ENCODE results near the gene EPB41.
"Not testable (repeated sequence)": the region's sequence is repeated elsewhere in the genome, so short reads cannot be mapped to it uniquely, and the experiment has no call there.

The EPB41 gene

DNA sequence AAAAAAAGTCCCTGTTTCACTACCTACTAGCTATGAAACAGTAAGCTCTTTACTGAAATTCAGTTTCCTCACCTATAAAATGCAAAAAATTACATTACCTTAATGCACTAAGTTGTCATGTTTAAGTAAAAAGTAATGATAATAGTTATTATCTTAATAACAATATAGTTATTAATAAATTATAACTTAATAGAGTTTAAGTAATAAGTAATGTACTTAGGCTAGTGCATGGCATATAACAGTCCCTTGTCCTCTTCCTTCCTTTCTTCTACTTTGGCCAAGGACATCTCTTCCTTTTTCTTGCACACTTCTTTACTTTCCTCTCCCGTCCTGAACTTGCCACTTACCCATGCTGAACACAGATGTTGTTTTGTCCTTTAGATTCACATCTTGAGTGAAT is 200.3 kb downstream of the EPB41 start:
- no peak for DNase-seq

DNA sequence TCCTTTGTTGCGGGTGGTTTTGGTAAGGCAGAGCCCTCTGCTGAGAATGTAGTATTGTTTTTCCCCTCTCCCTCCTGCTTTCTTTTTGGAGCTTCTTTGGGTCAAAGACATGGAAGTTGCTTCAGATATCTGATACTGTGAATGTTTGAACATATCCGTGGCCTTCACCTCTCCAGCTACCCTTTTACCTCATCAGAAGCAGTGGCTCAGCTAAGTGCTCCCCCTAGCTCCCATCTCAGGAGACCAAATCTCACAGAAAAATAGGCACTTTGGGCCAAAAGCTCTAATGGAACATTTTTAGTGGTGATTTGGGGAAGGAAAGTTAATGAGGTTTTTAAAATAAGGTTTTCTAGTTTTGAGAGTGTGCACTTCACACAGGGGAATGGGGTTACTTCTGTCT is 203.0 kb downstream of the EPB41 start:
- DNase-seq, result no peak

DNA sequence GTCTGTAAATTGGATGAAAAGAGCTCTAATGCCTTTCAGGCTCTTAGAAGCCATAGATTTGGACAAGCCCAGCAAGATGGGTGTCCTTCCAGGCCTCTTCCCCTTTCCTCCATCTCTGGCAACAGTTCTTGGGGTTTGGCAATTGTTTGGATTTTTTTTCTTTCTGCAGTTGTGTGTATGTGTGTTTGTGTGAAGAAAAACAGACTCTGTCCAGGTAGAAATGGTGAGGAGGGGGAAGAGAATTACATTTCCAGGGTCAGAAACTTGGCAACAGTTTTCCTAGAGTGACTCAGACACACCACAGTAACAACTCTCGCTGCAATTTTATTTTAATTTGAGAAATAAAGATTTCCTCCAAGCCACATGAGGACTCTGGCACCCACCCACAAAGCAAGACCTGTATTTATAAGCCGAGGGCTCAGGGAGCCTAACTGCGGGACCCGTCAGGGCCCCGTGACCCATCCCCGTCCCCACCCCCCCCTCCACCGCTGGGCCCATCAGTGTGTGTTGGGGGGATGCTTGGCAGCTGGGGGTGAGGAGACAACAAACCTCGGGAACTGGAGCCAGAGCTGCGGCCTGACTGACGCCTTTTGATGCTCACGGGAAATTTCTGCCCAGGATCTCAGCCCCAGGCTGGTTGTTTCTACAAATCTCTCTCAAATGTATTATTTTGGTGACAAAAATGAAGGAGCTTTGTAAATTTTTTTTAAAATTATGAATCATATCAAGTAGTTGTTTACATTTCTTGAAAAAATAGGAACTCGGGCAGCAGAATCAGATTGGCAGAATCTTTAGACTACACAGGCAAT is 205.0 kb downstream of the EPB41 start:
- DNase-seq, result no peak

DNA sequence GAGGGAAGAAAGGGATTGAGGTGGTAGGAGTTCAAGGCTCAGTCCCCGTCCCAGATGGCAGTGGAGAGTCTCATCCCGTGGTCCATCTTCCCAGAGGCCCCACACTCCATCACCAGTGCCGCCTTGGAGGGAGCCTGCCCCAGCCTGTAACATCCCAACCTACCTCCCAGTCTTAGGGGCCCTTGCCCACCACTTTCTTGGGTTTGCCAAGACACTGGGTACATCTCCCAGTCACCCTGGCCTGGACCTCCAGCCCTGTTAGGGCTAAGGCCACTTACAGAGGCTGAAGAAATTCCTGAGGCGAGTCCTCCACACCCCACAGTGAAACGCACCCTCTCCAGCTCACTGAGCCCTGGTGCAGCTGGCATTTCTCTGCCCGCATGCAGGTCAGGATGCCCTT is 206.0 kb downstream of the EPB41 start:
- no peak for DNase-seq

DNA sequence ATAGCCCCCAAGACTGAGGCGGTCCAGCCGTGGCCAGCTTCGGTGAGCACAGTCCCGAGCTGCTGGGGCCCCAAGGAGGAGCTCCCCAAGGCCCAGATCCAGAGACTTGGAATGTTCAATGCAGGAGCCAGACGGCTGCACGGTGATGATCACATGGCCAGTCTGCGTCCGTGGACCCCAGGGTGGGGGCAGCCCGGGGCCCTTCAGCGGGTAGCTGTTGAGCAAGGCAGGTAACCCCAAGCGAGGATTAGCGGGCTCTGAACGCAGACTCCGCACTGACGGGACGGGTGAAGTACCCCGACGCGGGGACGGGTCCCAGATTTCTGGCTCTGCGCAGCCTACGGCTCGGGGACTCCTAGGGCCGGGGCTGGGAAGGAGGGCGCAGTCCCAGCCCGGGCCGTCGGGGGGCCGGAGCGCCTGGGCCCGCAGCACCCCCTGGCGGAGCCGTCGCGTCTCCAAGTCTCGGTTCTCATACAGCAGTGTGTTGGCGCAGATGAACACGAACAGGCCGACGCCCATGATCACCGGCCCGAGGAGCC is 206.6 kb downstream of the EPB41 start:
- no peak for DNase-seq

DNA sequence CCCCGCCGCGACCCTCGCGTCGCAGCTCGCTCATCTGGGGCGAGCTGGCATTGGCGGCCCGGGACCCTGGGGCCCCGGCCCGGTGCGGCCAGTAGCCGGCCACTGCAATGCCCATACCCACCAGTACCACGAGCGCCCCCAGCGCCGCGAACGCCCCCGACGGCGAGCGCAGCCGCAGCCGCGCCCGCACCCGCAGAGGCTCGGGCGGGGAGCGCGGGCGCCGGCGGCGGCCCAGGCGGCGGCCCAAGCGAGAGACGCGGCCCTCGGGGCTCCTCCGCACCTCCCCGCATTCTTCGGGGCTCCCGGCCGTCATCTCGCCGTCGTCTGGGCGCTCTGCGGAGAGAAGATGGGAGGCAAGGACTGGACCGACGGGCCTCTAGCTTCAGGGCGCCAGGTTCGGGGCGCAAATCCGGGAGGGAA is 207.2 kb downstream of the EPB41 start:
- no peak for DNase-seq

DNA sequence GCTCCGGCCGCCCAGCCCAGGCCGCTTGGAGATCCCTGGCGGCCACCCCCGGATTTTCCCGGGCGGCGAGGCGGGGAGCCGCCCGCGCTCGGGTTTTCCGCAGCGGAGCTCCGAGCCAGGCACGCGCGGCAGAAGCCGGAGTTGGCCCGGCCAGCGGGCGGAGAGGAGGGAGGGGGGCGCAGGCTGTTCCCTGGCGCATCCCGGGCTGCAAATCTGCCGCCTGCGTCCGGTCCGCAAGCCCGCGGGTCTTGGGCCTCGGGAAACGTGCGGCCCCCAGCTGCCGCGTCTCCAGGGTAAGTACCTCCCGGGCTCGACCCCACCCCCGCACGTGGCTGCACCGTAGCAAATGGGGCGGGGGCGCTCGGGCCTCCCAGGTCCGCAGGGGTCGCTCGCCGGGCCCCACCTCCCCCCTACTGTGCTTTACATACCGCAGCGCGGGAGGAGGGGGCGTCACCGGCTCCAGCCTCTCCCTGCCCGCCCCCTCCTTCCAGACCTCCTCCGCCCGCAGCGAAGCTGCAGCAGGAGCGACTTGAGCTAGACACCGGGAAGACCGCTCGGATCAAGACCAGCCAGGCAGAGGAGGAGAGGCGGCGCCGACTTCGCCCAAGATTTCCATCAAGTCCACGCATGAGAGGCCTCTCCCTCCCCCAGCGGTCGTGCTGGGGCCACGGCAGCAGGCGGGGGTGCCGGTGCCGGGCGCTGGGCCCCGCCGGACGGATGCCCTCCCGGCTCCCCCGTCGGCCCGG is 207.7 kb downstream of the EPB41 start:
- peak; percentile 30 for DNase-seq

DNA sequence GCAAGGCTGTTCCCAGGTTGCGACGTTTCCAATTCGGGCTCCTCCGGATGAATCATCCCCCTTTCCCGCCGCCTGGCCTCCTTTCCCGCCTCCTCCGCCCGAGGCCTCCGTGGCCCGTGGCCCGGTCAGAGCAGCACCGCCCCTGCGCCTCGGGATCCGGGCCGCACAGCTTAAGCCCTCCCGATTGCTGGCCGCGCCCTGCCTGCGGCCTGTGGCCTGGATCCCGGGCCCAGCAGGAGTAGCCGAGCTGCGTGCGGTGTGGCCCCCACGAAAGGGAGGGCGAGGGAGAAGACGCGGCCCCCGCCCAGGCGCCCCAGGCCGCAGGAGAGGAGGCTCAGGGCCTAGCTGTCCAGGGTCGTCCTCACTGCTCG is 208.3 kb downstream of the EPB41 start:
- no peak for DNase-seq

DNA sequence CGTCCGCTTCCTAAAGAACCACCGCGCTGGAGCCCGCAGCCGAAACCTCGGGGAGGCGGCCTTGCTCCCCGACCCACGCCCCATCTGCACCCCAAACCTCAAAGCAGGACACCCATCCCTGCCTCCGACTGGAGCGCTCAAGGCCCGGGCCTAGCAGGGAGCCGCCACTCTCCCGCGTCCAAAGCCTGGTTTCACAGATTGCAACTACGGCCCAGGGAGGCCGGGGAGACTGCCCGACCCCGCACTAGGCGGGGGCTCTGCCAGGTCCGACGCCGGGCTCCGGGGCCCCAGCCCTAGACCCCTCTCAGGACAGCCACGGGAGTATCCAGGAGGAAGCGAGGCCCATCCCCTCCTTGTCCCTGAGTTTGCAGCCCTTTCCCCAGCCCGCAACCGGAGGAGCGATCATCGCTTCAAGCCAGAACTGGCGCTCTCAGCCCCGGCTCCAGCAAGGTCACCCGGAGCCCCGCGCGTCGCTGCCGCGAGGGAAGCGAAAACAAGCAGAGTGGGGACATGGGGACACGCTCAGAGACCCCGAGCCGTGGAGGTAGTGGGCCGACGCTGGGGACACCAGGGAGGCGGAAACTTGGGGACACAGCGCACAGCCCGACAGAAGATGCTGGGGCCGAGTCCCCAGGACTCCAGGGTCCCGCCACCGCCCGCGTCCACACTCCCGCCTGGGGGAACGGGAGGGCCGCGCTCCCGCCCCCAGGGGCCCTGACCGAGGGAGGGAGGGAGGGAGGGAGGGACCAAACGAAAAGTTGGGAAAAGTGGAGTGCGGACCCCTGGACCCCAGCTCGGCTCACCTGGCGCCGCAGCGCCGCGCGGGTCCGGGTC is 208.9 kb downstream of the EPB41 start:
- no peak for DNase-seq

DNA sequence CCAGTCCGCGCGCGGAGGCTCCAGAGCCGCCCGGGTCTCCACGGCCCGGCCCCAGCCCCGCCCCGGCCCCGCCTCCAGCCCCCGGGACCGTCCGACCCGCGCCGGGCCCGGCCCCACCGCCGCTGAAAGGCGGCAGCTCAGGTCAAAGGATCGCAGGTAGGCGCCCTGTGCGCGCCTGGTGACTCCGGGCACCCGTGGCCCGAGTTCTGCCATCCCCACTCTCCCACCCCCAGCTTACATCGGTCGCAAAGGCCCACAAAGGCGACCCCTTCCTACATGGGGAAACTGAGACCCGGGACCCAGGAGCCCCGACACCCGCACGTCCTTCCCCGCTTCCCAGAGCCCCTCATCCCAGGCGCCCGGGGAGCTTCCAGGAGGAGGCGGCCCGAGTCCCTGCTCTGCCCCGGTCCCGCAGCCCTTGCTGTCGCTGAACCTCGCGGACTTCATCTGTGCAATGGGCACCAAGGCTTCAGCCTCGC is 209.6 kb downstream of the EPB41 start, which contains the start of gene TMEM200B:
TMEM200B (minus strand) TSS at position 17 of the 479 bp plus-strand sequence. CDS start 2,075 bp downstream, outside the sequence.
- DNase-seq, result no peak

DNA sequence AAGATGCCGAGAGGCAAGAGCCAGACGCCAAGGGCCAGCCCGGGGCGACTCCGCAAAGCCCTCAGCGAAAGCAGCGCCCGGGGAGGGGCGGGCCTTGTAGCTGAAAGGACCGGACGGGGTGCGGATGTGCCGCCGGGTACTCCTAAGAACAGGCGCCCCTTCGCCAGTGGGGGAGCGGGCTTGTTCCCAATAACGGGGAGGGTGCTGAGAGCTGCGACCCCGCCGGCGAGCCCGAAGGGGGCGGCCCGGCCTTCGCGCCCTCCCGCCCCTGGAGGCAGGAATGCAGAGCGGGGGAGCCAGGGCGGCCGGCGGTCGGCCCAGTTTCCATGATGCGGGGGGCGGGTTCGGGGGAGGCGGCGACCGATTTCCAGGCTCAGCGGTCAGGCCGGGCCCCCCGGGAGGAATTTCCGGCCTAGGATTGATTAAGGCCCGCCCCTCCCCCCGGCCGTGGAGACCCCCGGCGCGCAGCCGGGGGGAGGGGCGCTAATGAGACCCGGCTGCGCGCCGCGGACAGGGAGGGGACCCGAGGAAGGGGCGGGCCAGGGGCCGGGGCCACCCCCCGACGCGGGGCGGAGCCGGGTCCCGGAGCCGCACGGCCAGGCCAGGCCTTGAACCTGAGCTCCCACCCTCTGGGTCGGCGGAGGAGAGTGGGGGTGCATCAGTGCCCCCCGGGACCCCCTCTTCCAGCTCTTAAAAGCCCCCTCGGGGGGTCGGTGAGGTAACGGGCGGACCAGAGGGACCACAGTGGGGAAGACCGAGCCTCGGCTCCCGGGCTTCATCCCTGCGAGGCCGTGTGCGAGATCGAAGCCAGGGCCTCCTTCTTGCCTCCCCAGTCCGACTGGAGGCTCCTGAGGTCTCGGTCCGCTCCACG is 210.2 kb downstream of the EPB41 start:
- peak; percentile 60 for DNase-seq

DNA sequence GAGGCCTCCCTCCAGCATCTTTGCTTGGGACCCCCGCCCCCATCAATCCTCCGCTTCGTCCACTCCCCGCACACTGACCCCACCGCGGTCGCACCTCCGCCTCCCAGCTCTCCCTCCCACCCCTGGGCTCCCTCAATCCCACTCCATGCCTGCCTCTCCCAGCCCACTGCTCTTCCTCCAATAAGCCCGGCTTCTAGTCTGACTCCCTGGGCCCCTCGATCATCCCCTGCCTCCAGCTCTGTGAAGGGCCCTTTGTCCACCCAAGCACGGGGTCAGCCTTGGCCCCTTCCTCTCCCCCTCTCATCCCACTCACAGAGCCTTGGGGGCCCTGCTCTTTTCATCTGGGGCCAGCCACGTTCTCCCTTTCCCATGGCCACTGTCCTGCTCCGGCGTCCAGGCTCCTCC is 210.9 kb downstream of the EPB41 start:
- DNase-seq, result no peak

DNA sequence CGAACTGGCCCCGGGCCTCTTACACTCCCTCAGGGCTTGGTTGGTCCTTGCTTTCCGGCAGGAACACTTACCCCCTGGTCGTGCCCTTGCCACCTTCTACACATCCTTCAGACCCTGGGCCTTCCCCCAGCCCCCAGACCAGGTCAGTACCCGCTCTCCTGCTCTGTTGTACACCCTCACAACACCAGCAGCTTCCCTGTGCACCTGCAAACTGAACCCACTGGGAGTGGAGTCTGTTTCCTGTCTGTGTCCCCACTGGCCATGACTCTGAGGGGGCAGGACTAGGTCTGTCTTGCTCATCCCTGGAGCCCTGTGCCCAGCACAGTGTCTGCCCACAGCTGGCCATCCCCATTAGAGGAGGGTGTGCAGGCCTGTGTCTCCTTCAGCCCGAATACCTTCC is 211.4 kb downstream of the EPB41 start:
- no peak for DNase-seq

DNA sequence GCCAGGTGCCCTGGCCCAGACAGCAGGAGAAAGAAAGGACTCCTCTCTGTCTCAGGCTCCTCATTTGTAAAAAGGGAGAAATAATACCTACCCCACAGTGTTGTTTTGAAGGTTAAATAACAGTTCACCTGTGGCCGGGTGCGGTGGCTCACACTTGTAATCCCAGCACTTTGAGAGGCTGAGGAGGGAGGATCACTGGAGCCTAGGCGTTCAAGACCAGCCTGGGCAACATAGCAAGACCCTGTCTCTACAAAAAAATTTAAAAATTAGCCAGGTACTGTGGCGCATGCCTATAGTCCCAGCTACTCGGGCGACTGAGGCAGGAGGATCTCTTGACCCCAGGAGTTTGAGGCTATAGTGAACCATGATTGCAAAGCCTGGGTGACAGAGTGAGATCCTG is 211.8 kb downstream of the EPB41 start:
- DNase-seq, result no peak

DNA sequence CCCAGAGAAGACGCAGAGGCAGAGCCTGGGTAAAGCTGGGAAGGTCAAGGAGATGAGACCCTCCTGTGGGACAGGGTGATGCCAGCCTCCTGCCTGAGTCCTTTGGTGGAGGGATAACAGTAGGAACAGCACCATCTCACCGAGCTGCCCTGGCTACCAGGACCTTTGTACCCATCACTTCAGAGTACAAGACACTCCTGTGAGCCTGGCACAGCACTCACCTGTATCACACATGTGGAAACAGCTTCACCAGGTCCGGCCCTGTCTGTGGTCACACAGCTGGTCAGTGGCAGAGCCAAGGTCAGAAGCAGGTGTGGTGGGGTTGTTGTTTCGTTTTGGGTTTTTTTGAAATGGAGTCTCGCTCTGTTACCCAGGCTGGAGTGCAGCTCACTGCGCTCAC is 214.4 kb downstream of the EPB41 start:
- DNase-seq, result no peak

DNA sequence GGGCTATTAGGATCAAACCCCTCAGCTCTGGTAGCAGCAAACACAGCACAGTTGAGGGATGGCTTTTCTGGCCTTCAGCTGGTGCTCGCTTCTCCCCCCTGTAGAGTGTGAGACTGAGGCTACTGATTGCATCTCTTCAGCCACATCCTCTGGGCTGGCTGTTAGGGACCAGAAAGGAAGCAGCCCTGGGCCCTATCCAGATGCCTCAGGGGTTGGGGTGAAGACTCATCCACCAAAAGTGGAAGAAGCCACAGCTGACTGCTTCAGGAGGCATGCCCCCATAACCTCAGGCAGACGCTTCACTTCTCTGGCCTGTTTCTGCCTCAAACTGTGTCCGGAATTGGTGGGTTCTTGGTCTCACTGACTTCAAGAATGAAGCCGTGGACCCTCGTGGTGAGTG is 215.5 kb downstream of the EPB41 start:
- DNase-seq, result no peak

DNA sequence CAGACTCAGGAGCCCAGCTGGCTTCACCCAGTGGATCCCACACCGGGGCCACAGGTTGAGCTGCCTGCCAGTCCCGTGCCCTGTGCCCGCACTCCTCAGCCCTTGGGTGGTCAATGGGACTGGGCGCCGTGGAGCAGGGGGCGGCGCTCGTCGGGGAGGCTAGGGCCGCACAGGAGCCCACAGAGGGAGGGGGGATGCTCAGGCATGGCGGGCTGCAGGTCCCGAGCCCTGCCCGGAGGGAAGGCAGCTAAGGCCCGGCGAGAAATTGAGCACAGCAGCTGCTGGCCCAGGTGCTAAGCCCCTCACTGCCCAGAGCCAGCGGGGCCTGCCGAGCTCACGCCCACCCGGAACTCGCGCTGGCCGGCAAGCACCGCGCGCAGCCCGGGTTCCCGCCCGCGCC is 216.7 kb downstream of the EPB41 start:
- DNase-seq, result not testable (repeated sequence)

DNA sequence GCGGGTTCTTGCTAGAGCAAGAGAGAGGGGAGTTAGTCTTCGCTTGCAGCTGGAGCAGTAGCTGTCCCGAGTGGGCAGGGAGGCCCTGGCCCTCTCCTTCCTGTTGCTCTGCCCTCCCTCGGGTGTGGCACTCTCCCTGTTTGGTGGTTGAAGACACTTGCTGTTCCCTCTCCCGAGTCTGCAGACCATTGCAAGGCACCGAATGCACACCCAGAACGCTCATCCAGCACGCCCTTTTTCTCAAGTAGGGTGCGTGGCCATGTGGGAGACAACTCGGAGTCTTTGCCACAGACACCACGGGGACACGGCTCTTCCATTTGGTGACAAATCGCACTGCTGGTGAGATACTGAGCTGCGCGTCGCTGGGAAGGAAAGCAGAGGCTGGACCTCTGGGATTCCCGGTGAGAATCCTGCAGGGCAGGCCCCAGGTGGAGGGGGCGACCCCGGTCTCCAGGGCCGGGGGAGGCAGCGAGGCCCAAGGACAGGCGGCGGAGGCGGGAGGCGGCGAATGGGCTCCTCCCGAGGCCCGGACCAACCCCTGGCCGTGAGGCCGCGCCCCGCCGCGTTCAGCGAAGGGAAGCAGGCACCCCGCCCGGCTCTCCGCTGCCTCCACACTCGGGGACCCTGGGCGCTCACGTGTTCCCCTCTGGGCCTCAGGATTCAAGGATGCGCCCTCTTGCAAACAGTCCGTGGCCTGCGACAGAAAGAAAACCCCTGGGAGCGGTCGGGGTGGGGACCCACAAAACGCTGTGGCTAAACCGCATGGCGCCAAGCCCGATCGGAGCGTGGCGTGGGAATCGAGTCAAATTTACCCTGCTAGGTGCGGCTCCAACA is 219.7 kb downstream of the EPB41 start:
- DNase-seq, result peak; percentile 23

DNA sequence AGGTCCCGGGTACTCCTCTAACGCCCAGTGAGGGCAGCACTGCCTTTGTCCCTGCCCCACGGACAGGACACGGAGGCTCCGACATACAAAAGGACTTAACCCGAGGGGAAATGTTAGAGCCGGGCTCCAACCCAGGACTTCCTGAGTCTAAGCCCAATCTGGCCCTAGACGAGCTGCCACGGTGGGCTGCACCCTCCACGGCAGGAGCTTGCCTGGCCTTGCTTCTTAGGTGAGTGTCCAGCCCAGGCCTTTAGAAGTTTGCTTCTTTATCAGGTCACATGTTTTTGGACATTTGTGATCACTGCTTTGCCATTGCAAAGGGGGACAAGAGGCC is 220.3 kb downstream of the EPB41 start:
- DNase-seq, result no peak

DNA sequence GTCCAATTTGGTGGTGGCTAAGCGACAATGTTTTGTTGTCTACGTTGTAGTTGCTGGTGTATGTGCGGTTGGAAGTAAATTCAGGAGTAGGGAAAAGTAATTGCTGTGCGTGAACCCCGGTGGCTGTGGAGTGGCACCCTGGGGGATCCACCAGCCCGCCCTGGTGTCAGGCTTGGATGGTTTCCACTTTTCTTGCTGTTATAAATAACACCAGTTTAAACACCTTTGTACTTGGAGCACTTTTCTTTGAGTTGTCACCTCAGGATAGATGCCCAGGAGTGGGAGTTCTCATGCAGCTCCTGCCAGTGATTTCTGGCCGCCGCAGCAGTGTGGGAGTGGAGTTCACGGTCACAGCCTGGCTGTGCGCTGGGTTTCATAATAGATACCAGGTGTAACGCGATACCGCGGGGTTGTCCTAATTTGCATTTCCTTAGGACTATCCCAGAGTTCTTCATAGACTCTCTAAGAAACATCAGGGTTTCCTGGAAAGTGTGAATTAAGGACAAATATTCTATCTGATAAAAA is 222.1 kb downstream of the EPB41 start:
- no peak for DNase-seq

DNA sequence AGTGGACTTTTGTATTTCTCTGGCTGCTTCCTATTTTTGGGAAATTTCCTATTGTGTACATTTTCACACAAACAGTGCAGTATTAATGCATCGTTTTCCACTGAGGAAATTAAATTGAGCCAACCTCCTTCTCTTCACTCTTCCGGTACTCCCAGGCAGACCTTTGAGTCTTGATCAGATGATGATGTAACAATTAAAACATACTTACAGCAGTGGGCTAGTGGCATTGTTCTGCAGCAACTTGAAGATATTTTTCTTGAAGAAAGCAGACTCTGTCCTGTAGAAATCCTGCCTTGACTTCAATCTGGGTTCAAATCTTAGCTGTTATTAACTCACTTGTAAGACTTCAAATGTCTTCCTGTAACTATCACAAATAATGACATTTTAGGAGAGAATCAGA is 228.3 kb downstream of the EPB41 start:
- no peak for DNase-seq

Measured in NCI-H146 (cell line).